Activated naive CD8-positive, alpha-beta T cell treated with anti-CD3 and anti-CD28 coated beads for 36 hours (primary cell): ENCODE measurements around the gene SRPX2. TPM values are rescaled to one million over a fixed set of nuclear protein-coding genes. Genes with fewer than 3 reads are reported as not detected.

Experiments
- DNase-seq: peaks from one replicate; pipeline ENCODE4 v3.0.0; 2021
- H3K27ac Mint-ChIP-seq: one replicate; pipeline ENCODE4 v1.8.0; 2022; ENCODE audit warnings: mild to moderate bottlenecking, moderate library complexity, mixed read lengths
- H3K27me3 Mint-ChIP-seq: one replicate; pipeline ENCODE4 v1.8.0; 2022; ENCODE audit warnings: mild to moderate bottlenecking, mixed read lengths
- H3K36me3 Mint-ChIP-seq: one replicate; pipeline ENCODE4 v1.8.0; 2021; ENCODE audit warnings: mild to moderate bottlenecking, mixed read lengths
- H3K4me1 Mint-ChIP-seq: one replicate; pipeline ENCODE4 v1.8.0; 2021; ENCODE audit warnings: mixed read lengths
- H3K4me3 Mint-ChIP-seq: one replicate; pipeline ENCODE4 v1.8.0; 2022; ENCODE audit warnings: mild to moderate bottlenecking, moderate library complexity, mixed read lengths
- H3K9me3 Mint-ChIP-seq: one replicate; pipeline ENCODE4 v1.8.0; 2022; ENCODE audit warnings: mixed read lengths
- total RNA-seq, 2 experiments: library from RNA; stranded (reverse); gene quantifications; one replicate each; pipeline ENCODE4 v1.2.3, GENCODE V29; 2021

Gene SRPX2, protein sequence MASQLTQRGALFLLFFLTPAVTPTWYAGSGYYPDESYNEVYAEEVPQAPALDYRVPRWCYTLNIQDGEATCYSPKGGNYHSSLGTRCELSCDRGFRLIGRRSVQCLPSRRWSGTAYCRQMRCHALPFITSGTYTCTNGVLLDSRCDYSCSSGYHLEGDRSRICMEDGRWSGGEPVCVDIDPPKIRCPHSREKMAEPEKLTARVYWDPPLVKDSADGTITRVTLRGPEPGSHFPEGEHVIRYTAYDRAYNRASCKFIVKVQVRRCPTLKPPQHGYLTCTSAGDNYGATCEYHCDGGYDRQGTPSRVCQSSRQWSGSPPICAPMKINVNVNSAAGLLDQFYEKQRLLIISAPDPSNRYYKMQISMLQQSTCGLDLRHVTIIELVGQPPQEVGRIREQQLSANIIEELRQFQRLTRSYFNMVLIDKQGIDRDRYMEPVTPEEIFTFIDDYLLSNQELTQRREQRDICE
- total RNA-seq, result not detected

GRCh38 chrX:100643956-100644860, at the start of gene SRPX2:
TSS of gene SRPX2 (plus strand) at chrX:100644199. CDS start at chrX:100646323, 2,124 bp downstream.
- Mint-ChIP-seq H3K27me3 (peaks cover 17% of the 10 kb centered on the region), H3K4me1 (no peaks in the 10 kb centered on the region), H3K27ac (no peak within 1 kb of the TSS), H3K9me3 (no peaks in the 10 kb centered on the region), H3K36me3 (no peaks in the 10 kb centered on the region), H3K4me3 (no peak within 1 kb of the TSS)
- no peak for DNase-seq

DNA sequence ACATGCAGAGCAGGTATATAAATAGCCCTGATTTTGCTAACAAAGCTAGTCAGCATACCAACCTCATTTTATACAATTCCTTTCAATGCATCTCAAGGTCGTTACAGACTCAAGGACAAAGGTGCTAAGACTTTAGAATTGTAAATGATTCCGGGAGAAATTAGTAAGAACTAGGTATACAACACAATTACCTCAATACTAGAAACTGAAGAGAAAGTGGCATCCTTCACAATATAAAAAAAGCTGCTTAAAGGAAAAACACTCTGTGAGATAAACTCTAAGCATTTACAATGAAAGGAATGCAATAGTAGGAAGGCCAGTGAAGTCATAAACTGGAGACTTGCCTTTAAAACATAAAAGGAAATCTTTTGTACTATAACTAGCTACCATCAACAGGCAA, 47.4 kb upstream of the SRPX2 start:
- H3K36me3 Mint-ChIP-seq, result no peaks in the 10 kb centered on the region
- no peak overlapping the region for H3K27ac Mint-ChIP-seq
- H3K27me3 Mint-ChIP-seq, result peaks cover 8% of the 10 kb centered on the region
- no peak for DNase-seq
- no peaks in the 10 kb centered on the region for H3K9me3 Mint-ChIP-seq
- no peak overlapping the region for H3K4me3 Mint-ChIP-seq
- H3K4me1 Mint-ChIP-seq, result peaks cover 3% of the 10 kb centered on the region

GRCh38 chrX:100599456-100599855, 44.5 kb upstream of the SRPX2 start:
- H3K36me3 Mint-ChIP-seq, result no peaks in the 10 kb centered on the region
- no peak overlapping the region for H3K27ac Mint-ChIP-seq
- H3K4me3 Mint-ChIP-seq, result no peak overlapping the region
- peaks cover 8% of the 10 kb centered on the region for H3K27me3 Mint-ChIP-seq
- peaks cover 3% of the 10 kb centered on the region for H3K4me1 Mint-ChIP-seq
- no peaks in the 10 kb centered on the region for H3K9me3 Mint-ChIP-seq
- DNase-seq, result no peak

- H3K9me3 Mint-ChIP-seq, result no peaks in the 10 kb centered on the region
- peaks cover 3% of the 10 kb centered on the region for H3K4me1 Mint-ChIP-seq
- no peak for DNase-seq
- peaks cover 8% of the 10 kb centered on the region for H3K27me3 Mint-ChIP-seq
- no peak overlapping the region for H3K27ac Mint-ChIP-seq
- H3K4me3 Mint-ChIP-seq, result no peak overlapping the region
- no peaks in the 10 kb centered on the region for H3K36me3 Mint-ChIP-seq
These were observed 43.7 kb upstream of the SRPX2 start for GRCh38 chrX:100600340-100600739.

GRCh38 chrX:100600758-100601157, 43.2 kb upstream of the SRPX2 start:
- Mint-ChIP-seq H3K36me3 (no peaks in the 10 kb centered on the region), H3K4me1 (peaks cover 3% of the 10 kb centered on the region), H3K27ac (no peak overlapping the region), H3K27me3 (peaks cover 8% of the 10 kb centered on the region), H3K9me3 (no peaks in the 10 kb centered on the region), H3K4me3 (no peak overlapping the region)
- DNase-seq, result no peak

GRCh38 chrX:100606753-100607152, 37.2 kb upstream of the SRPX2 start:
- peaks cover 4% of the 10 kb centered on the region for H3K4me1 Mint-ChIP-seq

GRCh38 chrX:100609591-100609990, 34.4 kb upstream of the SRPX2 start:
- H3K27me3 Mint-ChIP-seq, result peaks cover 14% of the 10 kb centered on the region
- no peaks in the 10 kb centered on the region for H3K9me3 Mint-ChIP-seq
- H3K4me3 Mint-ChIP-seq, result no peak overlapping the region
- H3K4me1 Mint-ChIP-seq, result peaks cover 4% of the 10 kb centered on the region
- DNase-seq, result no peak
- H3K27ac Mint-ChIP-seq, result no peak overlapping the region
- H3K36me3 Mint-ChIP-seq, result no peaks in the 10 kb centered on the region

More at GRCh38 chrX:100606753-100607152, 37.2 kb upstream of the SRPX2 start:
- Mint-ChIP-seq H3K27me3 (peaks cover 3% of the 10 kb centered on the region), H3K36me3 (no peaks in the 10 kb centered on the region), H3K9me3 (no peaks in the 10 kb centered on the region), H3K4me3 (no peak overlapping the region), H3K27ac (no peak overlapping the region)
- DNase-seq, result no peak

DNA sequence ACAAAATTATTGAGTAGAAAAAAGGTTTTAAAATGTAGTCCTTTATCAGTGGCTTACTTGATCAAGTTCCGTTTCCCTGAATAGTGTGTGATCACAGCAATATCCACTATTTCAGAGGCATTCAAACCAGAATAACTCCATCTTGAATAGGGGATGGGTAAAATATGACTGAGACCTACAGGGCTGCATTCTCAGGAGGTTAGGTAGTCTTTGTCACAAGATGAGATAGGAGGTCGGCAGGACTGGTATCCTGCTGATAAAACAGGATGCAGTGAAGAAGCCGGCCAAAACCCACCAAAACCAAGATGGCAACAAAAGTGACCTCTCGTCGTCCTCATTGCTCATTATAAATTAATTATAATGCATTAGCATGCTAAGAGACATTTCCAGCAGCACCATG, 32.0 kb upstream of the SRPX2 start:
- Mint-ChIP-seq H3K36me3 (no peaks in the 10 kb centered on the region), H3K4me3 (no peak overlapping the region), H3K27me3 (peaks cover 32% of the 10 kb centered on the region), H3K27ac (no peak overlapping the region), H3K4me1 (peaks cover under 1% of the 10 kb centered on the region), H3K9me3 (no peaks in the 10 kb centered on the region)
- no peak for DNase-seq

- no peak overlapping the region for H3K4me3 Mint-ChIP-seq
- peak; percentile 2 for DNase-seq
These were observed 29.0 kb upstream of the SRPX2 start for GRCh38 chrX:100615005-100615404.

GRCh38 chrX:100623001-100623400, 21.0 kb upstream of the SRPX2 start:
- no peak for DNase-seq
- H3K36me3 Mint-ChIP-seq, result no peaks in the 10 kb centered on the region
- no peaks in the 10 kb centered on the region for H3K9me3 Mint-ChIP-seq
- peaks cover 9% of the 10 kb centered on the region for H3K4me1 Mint-ChIP-seq
- no peak overlapping the region for H3K4me3 Mint-ChIP-seq
- peaks cover 3% of the 10 kb centered on the region for H3K27me3 Mint-ChIP-seq
- H3K27ac Mint-ChIP-seq, result no peak overlapping the region

More at GRCh38 chrX:100615005-100615404, 29.0 kb upstream of the SRPX2 start:
- Mint-ChIP-seq H3K4me1 (no peaks in the 10 kb centered on the region), H3K27me3 (peaks cover 39% of the 10 kb centered on the region), H3K27ac (no peak overlapping the region), H3K36me3 (no peaks in the 10 kb centered on the region), H3K9me3 (no peaks in the 10 kb centered on the region)

GRCh38 chrX:100625985-100626491, 18.0 kb upstream of the SRPX2 start:
- no peaks in the 10 kb centered on the region for H3K36me3 Mint-ChIP-seq
- no peak overlapping the region for H3K4me3 Mint-ChIP-seq
- H3K4me1 Mint-ChIP-seq, result peaks cover 9% of the 10 kb centered on the region
- H3K27me3 Mint-ChIP-seq, result peaks cover 3% of the 10 kb centered on the region
- no peaks in the 10 kb centered on the region for H3K9me3 Mint-ChIP-seq
- peak; percentile 2 for DNase-seq
- H3K27ac Mint-ChIP-seq, result no peak overlapping the region

DNA sequence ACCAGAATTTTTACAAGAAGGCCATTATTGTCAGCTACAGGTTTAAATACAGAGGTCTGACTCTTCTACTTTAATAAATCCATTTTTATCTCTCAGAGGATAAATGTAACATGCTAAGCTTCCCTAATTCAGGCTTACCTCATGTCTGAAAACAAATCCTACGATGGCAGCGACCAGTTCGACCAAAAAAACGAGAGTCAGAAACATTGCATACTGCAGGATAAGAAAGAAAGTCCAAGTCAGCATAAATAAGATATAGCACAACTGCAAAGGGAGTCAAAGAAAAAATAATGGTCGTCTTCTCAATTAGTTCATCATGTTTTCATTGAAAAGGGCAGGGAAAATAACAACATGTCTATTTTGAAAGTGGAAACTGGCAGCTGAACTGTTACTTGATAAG, 9.0 kb upstream of the SRPX2 start:
- no peak for DNase-seq
- Mint-ChIP-seq H3K4me3 (no peak overlapping the region), H3K36me3 (no peaks in the 10 kb centered on the region), H3K9me3 (no peaks in the 10 kb centered on the region), H3K4me1 (peaks cover 2% of the 10 kb centered on the region), H3K27ac (no peak overlapping the region), H3K27me3 (peaks cover 7% of the 10 kb centered on the region)

- Mint-ChIP-seq H3K4me1 (peaks cover 2% of the 10 kb centered on the region), H3K27me3 (peaks cover 7% of the 10 kb centered on the region), H3K4me3 (peak overlapping the region; percentile 84)
These were observed 8.0 kb upstream of the SRPX2 start for GRCh38 chrX:100635989-100636320.

GRCh38 chrX:100636321-100636991, 7.5 kb upstream of the SRPX2 start, which contains the start of gene TSPAN6:
TSS of gene TSPAN6 (minus strand) at chrX:100636806. CDS start at chrX:100636694, 112 bp downstream.
- Mint-ChIP-seq H3K27ac (peak within 1 kb of the TSS; percentile 72), H3K9me3 (no peaks in the 10 kb centered on the region), H3K4me1 (peaks cover 2% of the 10 kb centered on the region), H3K36me3 (no peaks in the 10 kb centered on the region), H3K4me3 (peak within 1 kb of the TSS; percentile 84), H3K27me3 (peaks cover 7% of the 10 kb centered on the region)
- DNase-seq, result peak; percentile 69

More at GRCh38 chrX:100635989-100636320, 8.0 kb upstream of the SRPX2 start:
- Mint-ChIP-seq H3K36me3 (no peaks in the 10 kb centered on the region), H3K9me3 (no peaks in the 10 kb centered on the region), H3K27ac (no peak overlapping the region)
- DNase-seq, result no peak
